HUES6 (cell line): ENCODE measurements around the gene ATXN7L2.

ENCODE experiments used
- H3K27ac ChIP-seq: 2 replicates; pipeline ENCODE4 v1.7.0; 2013; ENCODE audit warnings: low read depth, mild to moderate bottlenecking, low read length, inconsistent platforms
- H3K27me3 ChIP-seq: 2 replicates; pipeline ENCODE4 v1.6.1; 2013; ENCODE audit warnings: low read length; ENCODE audit not compliant: control insufficient read depth, insufficient read depth
- H3K36me3 ChIP-seq: 2 replicates; pipeline ENCODE4 v1.6.1; 2013; ENCODE audit warnings: low read length; ENCODE audit not compliant: control insufficient read depth, insufficient read depth
- H3K4me1 ChIP-seq: 2 replicates; pipeline ENCODE4 v1.6.1; 2013; ENCODE audit warnings: low read length; ENCODE audit not compliant: control insufficient read depth, insufficient read depth
- H3K4me3 ChIP-seq: 2 replicates; pipeline ENCODE4 v1.5.1; 2013; ENCODE audit warnings: low read depth, low read length
- H3K9ac ChIP-seq: one replicate; pipeline ENCODE4 v1.6.1; 2013; ENCODE audit warnings: mild to moderate bottlenecking, low read length
- H3K9me3 ChIP-seq: 2 replicates; pipeline ENCODE4 v1.6.1; 2013; ENCODE audit warnings: low read depth, low read length; ENCODE audit not compliant: control insufficient read depth, insufficient read depth

The ATXN7L2 gene

GRCh38 chr1:109477821-109478220, 5.9 kb upstream of the ATXN7L2 start:
- Histone ChIP-seq H3K36me3 (no peaks in the 10 kb centered on the region), H3K4me3 (no peak overlapping the region), H3K27me3 (peaks cover 27% of the 10 kb centered on the region; the same call in 1 of the 2 replicates), H3K9me3 (no peaks in the 10 kb centered on the region), H3K27ac (no peak overlapping the region), H3K4me1 (peaks cover under 1% of the 10 kb centered on the region; the same call in 1 of the 2 replicates), H3K9ac (no peak overlapping the region)

- Histone ChIP-seq H3K9ac (no peak overlapping the region), H3K36me3 (no peaks in the 10 kb centered on the region), H3K4me1 (peaks cover 5% of the 10 kb centered on the region), H3K27ac (no peak overlapping the region), H3K27me3 (peaks cover 30% of the 10 kb centered on the region; the same call in 1 of the 2 replicates), H3K4me3 (no peak overlapping the region), H3K9me3 (no peaks in the 10 kb centered on the region)
These were observed 4.9 kb upstream of the ATXN7L2 start for GRCh38 chr1:109478806-109479205.

GRCh38 chr1:109479311-109479710, 4.4 kb upstream of the ATXN7L2 start:
- Histone ChIP-seq H3K27me3 (peaks cover 27% of the 10 kb centered on the region; the same call in 1 of the 2 replicates), H3K9ac (no peak overlapping the region), H3K4me3 (no peak overlapping the region), H3K9me3 (no peaks in the 10 kb centered on the region), H3K36me3 (no peaks in the 10 kb centered on the region), H3K4me1 (peaks cover 5% of the 10 kb centered on the region), H3K27ac (no peak overlapping the region)

GRCh38 chr1:109479901-109480300, 3.8 kb upstream of the ATXN7L2 start:
- H3K4me1 ChIP-seq, result peaks cover 5% of the 10 kb centered on the region
- no peak overlapping the region for H3K4me3 ChIP-seq
- no peaks in the 10 kb centered on the region for H3K36me3 ChIP-seq
- H3K9ac ChIP-seq, result no peak overlapping the region
- H3K27ac ChIP-seq, result no peak overlapping the region
- peaks cover 22% of the 10 kb centered on the region; the same call in 1 of the 2 replicates for H3K27me3 ChIP-seq
- no peaks in the 10 kb centered on the region for H3K9me3 ChIP-seq

GRCh38 chr1:109481646-109482045, 2.1 kb upstream of the ATXN7L2 start:
- Histone ChIP-seq H3K36me3 (no peaks in the 10 kb centered on the region), H3K27ac (no peak overlapping the region), H3K27me3 (peaks cover 21% of the 10 kb centered on the region; the same call in 1 of the 2 replicates), H3K4me1 (peaks cover 5% of the 10 kb centered on the region), H3K4me3 (no peak overlapping the region), H3K9ac (no peak overlapping the region), H3K9me3 (no peaks in the 10 kb centered on the region)

- no peak overlapping the region for H3K27ac ChIP-seq
- H3K4me1 ChIP-seq, result peaks cover 5% of the 10 kb centered on the region
- H3K9ac ChIP-seq, result no peak overlapping the region
- no peaks in the 10 kb centered on the region for H3K9me3 ChIP-seq
- H3K27me3 ChIP-seq, result peaks cover 21% of the 10 kb centered on the region; the same call in 1 of the 2 replicates
- H3K4me3 ChIP-seq, result no peak overlapping the region
- H3K36me3 ChIP-seq, result no peaks in the 10 kb centered on the region
These were observed 1.5 kb upstream of the ATXN7L2 start for GRCh38 chr1:109482242-109482641.

GRCh38 chr1:109482791-109483671, 674 bp upstream of the ATXN7L2 start:
- Histone ChIP-seq H3K36me3 (no peaks in the 10 kb centered on the region), H3K4me3 (peak overlapping the region; percentile 95), H3K27me3 (peaks cover 19% of the 10 kb centered on the region; the same call in 1 of the 2 replicates), H3K27ac (no peak overlapping the region), H3K9me3 (no peaks in the 10 kb centered on the region), H3K9ac (peak overlapping the region; percentile 21), H3K4me1 (peaks cover 5% of the 10 kb centered on the region)

GRCh38 chr1:109484519-109484975, 842 bp downstream of the ATXN7L2 start:
- Histone ChIP-seq H3K4me3 (peak overlapping the region; percentile 81), H3K9ac (peak overlapping the region; percentile 92), H3K36me3 (peaks cover 5% of the 10 kb centered on the region; the same call in 1 of the 2 replicates), H3K27me3 (peaks cover 19% of the 10 kb centered on the region; the same call in 1 of the 2 replicates), H3K27ac (0 out of 2 replicates have a peak overlapping the region, but pooled peaks have one; percentile 99), H3K9me3 (no peaks in the 10 kb centered on the region), H3K4me1 (peaks cover 5% of the 10 kb centered on the region)

GRCh38 chr1:109485001-109485400, 1.3 kb downstream of the ATXN7L2 start:
- H3K9me3 ChIP-seq, result no peaks in the 10 kb centered on the region
- peaks cover 5% of the 10 kb centered on the region for H3K4me1 ChIP-seq
- peaks cover 18% of the 10 kb centered on the region; the same call in 1 of the 2 replicates for H3K27me3 ChIP-seq
- no peak overlapping the region for H3K9ac ChIP-seq
- peaks cover 5% of the 10 kb centered on the region; the same call in 1 of the 2 replicates for H3K36me3 ChIP-seq
- H3K4me3 ChIP-seq, result peak overlapping the region; percentile 81
- H3K27ac ChIP-seq, result no peak overlapping the region

GRCh38 chr1:109487261-109487660, 3.6 kb downstream of the ATXN7L2 start:
- peaks cover 15% of the 10 kb centered on the region for H3K36me3 ChIP-seq
- H3K9me3 ChIP-seq, result no peaks in the 10 kb centered on the region
- H3K4me1 ChIP-seq, result peaks cover 5% of the 10 kb centered on the region
- no peak overlapping the region for H3K4me3 ChIP-seq
- peaks cover 8% of the 10 kb centered on the region; the same call in 1 of the 2 replicates for H3K27me3 ChIP-seq
- H3K27ac ChIP-seq, result no peak overlapping the region
- H3K9ac ChIP-seq, result no peak overlapping the region

- Histone ChIP-seq H3K27ac (no peak overlapping the region), H3K36me3 (peaks cover 15% of the 10 kb centered on the region), H3K9ac (no peak overlapping the region), H3K9me3 (no peaks in the 10 kb centered on the region), H3K27me3 (no peaks in the 10 kb centered on the region), H3K4me1 (peaks cover under 1% of the 10 kb centered on the region), H3K4me3 (no peak overlapping the region)
These were observed 4.5 kb downstream of the ATXN7L2 start for GRCh38 chr1:109488201-109488600.
